ENCODE results near the gene CHRND.

- TF ChIP-seq CTCF (IDR thresholded peaks at IDR 0.05; ENCODE audit: insufficient read depth, low read length): no peak
- no peak for TF ChIP-seq SPI1 (IDR thresholded peaks at IDR 0.05; ENCODE audit: borderline replicate concordance, low read depth)
Measured at GRCh38 chr2:232540441-232541041, 14.6 kb downstream of the CHRND start.
